ENCODE data around the gene IL10.

DNA sequence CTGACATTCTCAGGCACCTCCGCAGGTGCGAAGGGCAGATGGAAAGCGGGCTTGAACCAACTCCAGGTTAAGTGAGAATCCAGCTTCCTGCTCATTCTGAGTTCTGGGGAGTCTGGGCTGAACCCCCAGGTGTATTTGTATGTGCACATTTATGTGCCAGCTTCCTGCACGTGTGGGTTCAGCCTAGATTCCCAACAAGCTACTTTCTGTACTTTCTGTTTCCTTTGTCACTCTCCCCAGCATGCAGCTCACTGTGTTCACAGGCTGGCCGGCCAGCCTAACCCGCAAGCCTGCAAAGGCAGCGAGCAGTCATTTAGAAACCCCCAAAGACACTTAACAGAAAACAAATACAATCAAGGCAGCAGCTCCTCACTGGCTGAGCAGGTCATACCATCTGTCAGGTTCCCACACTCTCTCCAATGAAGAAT, 3.0 kb downstream of the IL10 start:
- TF ChIP-seq RFX5 (IDR thresholded peaks at IDR 0.05; ENCODE audit: low read length) (no peak), EP300 (IDR thresholded peaks at IDR 0.05; ENCODE audit: borderline replicate concordance in 1 of 2, low read depth in 1 of 2, low read length in 1 of 2) (no peak), POLR2AphosphoS5 (IDR thresholded peaks at IDR 0.05; ENCODE audit: low read depth, low read length) (no peak), RAD21 (IDR thresholded peaks at IDR 0.05; ENCODE audit: low read length) (no peak), SIN3A (IDR thresholded peaks at IDR 0.05; ENCODE audit: borderline replicate concordance, low read depth, low read length) (no peak), RXRA (IDR thresholded peaks at IDR 0.05; ENCODE audit: borderline replicate concordance, low read depth) (no peak), EZH2phosphoT487 (IDR thresholded peaks at IDR 0.05; ENCODE audit: borderline replicate concordance, low read depth) (no peak), YY1 (IDR thresholded peaks at IDR 0.05; ENCODE audit: low read depth) (no peak), ELF1 (IDR thresholded peaks at IDR 0.05) (no peak)
- TF ChIP-seq, protein P1, sequence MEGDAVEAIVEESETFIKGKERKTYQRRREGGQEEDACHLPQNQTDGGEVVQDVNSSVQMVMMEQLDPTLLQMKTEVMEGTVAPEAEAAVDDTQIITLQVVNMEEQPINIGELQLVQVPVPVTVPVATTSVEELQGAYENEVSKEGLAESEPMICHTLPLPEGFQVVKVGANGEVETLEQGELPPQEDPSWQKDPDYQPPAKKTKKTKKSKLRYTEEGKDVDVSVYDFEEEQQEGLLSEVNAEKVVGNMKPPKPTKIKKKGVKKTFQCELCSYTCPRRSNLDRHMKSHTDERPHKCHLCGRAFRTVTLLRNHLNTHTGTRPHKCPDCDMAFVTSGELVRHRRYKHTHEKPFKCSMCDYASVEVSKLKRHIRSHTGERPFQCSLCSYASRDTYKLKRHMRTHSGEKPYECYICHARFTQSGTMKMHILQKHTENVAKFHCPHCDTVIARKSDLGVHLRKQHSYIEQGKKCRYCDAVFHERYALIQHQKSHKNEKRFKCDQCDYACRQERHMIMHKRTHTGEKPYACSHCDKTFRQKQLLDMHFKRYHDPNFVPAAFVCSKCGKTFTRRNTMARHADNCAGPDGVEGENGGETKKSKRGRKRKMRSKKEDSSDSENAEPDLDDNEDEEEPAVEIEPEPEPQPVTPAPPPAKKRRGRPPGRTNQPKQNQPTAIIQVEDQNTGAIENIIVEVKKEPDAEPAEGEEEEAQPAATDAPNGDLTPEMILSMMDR (IDR thresholded peaks at IDR 0.05) = no peak
- TF ChIP-seq, protein P2, sequence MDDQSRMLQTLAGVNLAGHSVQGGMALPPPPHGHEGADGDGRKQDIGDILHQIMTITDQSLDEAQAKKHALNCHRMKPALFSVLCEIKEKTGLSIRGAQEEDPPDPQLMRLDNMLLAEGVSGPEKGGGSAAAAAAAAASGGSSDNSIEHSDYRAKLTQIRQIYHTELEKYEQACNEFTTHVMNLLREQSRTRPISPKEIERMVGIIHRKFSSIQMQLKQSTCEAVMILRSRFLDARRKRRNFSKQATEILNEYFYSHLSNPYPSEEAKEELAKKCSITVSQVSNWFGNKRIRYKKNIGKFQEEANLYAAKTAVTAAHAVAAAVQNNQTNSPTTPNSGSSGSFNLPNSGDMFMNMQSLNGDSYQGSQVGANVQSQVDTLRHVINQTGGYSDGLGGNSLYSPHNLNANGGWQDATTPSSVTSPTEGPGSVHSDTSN (IDR thresholded peaks at IDR 0.05) = no peak
- TF ChIP-seq, protein P3, sequence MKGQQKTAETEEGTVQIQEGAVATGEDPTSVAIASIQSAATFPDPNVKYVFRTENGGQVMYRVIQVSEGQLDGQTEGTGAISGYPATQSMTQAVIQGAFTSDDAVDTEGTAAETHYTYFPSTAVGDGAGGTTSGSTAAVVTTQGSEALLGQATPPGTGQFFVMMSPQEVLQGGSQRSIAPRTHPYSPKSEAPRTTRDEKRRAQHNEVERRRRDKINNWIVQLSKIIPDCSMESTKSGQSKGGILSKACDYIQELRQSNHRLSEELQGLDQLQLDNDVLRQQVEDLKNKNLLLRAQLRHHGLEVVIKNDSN (IDR thresholded peaks at IDR 0.05; ENCODE audit: borderline replicate concordance, low read depth) = no peak
- TF ChIP-seq, protein P4, sequence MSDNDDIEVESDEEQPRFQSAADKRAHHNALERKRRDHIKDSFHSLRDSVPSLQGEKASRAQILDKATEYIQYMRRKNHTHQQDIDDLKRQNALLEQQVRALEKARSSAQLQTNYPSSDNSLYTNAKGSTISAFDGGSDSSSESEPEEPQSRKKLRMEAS (IDR thresholded peaks at IDR 0.05; ENCODE audit: low read depth) = no peak
- TF ChIP-seq, protein P5, sequence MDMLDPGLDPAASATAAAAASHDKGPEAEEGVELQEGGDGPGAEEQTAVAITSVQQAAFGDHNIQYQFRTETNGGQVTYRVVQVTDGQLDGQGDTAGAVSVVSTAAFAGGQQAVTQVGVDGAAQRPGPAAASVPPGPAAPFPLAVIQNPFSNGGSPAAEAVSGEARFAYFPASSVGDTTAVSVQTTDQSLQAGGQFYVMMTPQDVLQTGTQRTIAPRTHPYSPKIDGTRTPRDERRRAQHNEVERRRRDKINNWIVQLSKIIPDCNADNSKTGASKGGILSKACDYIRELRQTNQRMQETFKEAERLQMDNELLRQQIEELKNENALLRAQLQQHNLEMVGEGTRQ (IDR thresholded peaks at IDR 0.05; ENCODE audit: borderline replicate concordance, low read depth, low read length) = no peak
